Measurements from ENCODE around the gene HOXD4. TPM values are rescaled to one million over a fixed set of nuclear protein-coding genes. Genes with fewer than 3 reads are reported as not detected.

Gene HOXD4
- total RNA-seq, 1 experiment from 2014 or later: not detected

DNA sequence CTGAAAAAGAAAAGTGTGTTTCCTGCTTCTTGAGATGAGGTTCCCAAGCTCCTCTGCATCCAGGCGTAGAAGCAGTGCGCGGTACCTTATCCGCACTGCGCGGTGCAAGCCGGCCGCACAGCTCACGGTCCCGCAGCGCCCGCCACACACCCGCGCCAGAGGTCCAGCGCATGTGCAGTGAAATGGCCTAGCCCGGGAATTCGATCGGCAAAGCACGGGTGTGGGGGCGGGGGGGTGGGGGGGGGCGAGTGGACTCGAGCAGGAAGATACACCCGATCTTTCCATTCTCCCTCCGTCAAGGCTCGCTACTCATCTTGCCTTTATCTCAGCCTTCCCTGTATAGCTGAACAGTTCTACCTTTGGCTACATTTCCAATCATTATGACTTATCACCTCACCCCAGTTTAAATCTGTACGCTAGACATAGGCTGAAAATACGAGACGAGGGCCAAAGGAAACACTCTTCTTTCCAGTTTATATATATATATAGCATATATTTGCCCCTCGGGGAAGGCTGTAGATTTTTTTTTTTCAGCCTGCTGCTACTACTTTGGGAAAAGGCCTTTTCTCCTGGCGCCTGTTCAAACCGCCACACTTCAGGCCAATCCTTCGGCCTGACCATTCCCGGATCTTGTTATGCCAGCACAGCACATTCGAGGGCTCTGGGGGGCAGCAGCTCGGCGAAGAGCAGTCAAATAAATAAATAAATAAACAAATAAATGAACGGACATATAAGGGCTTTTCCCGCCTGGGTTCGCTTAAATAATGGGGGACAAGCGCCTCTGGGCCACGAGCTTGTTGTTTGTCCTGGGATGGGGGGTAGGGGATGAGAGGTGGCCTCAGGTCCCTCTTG, 11.5 kb upstream of the HOXD4 start:
- DNase-seq (ENCODE audit: low read depth): no peak

DNA sequence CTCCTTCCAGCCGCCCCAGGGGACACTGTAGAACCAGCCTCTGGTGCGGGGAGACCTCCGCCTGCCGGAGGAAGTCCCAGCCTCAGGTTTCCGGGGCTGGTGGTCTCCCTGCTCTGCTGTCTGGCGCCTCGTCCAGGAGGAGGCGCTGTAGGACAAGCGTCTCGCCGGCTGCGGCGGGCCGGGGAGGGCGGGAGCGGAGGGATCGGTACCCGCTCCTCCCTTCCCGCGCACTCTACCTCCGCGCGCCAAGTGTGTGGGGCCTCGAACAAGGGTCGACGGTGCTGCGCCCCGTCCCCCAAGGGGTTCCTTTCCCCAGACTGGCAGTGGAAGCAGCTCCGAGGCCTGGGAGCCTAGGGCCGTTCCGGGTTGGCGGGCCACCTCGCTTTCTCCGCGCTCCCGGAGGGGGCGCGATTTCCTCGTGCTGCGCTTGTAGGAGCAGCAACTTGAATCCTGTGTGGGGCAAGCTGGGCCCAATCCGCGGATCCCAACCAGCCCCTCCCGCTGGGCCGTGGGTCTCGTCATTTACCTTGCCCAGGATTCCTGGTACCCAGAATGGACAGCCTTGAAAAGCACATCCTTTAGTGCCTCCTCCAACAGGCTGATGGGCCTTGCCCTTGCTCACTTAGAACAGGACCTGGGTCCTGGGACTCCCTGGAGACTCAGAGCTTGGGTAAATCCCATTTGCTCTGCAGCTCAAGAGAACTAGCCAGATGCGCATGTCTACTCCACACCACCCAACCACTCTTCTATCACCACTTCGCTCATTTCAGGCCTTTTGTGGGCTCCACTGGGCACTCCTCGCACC, 10.6 kb upstream of the HOXD4 start:
- peak; percentile 75 for DNase-seq (ENCODE audit: low read depth)

DNA sequence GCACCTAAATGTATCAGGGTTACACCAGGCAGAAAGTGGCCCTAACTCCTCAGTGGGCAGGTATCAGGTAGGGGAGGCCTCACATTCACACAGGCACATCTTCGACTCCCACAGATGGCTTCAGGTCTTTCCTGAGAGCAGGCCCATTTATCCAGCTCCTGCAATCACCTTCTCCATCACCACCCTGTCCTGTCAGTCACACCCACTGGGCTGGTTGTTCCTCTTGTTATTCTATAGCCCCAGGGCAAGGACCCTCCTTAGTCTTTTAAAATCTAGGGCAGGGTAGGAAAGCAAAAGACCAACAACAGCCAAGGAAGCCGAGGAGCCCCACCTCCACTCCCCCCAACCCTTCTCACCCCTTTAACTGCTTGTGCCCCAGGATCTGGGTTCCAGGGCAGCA, 9.1 kb upstream of the HOXD4 start:
- DNase-seq (ENCODE audit: low read depth): no peak

DNA sequence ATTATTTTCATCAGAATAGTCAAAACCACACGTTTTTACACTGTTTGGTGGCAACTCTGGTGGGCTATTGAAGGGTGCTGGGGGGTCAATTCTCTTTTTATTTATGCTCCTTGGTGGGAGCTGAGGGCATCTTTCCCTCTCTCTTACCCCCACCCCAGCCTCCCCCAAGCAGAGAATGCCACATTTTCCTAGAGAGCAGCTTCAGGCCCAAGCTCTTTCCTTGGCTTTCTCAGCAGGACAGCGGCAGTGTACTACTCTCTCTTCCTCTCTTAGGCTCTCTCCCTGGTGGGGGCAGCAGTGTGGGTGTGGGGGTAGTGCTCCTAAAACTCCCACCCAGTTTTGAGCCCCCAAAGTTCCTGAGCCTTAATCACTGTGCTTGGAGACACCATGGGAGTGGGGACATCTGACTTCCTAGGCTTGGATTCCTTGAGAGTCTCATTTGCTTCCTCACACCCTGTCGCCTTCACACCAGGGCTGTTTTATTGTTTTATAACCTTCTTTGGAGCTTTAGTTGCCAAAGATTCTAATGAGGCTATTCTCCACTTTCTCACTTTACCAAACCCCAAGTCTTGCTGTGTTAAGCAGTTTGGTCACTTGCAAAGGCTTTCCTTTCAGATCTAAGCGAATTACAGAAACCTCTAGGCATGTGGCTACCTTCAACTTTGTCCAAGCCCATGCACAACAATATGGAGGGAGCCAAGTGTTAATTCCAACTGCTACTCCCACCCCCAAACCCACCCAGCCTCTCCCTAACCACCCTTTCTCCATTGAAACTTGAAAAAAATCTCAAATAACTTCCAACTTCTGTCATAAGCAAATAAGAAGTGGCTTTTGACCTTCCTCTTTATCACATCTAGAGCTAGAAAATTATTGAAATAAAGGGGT, 6.0 kb upstream of the HOXD4 start:
- DNase-seq (ENCODE audit: low read depth): no peak

DNA sequence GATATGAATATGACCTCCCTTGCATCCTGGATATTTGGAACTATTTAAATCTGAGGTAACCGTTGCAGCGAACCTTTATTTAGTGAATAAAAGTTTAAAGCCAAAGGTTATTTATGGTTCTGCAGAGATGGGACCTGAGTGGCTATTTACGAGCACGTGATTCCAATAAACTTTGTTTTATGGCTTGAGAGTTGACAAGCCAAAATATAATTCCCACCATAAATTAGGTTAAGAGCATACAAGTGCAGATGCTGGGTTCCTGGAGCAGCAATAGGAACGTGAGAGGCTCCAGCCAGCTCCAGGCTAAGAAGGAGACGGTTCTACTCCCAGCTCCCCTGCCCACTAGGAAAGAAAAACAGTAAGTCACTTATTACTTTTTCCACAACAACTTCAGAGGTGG, 5.2 kb upstream of the HOXD4 start:
- DNase-seq (ENCODE audit: low read depth): no peak

DNA sequence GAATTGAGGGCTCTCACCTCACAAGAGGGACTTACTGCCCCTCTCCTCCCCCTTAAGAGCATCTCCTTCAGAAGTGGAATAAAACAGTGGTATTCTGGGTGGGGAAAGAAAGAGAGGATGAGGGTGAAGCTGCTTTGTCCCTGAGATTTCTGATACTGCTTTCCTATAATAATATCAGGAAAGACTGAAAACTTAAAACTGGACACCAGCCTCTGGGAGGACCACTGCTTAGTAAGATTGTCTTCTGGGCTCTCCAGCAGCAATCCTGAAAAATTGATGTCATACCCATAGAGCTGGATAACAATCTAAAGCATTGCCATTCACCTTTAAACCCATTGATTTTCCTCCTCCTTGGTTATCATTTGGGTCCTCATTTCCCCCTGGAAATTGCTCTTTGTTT, 4.7 kb upstream of the HOXD4 start:
- DNase-seq (ENCODE audit: low read depth): no peak

DNA sequence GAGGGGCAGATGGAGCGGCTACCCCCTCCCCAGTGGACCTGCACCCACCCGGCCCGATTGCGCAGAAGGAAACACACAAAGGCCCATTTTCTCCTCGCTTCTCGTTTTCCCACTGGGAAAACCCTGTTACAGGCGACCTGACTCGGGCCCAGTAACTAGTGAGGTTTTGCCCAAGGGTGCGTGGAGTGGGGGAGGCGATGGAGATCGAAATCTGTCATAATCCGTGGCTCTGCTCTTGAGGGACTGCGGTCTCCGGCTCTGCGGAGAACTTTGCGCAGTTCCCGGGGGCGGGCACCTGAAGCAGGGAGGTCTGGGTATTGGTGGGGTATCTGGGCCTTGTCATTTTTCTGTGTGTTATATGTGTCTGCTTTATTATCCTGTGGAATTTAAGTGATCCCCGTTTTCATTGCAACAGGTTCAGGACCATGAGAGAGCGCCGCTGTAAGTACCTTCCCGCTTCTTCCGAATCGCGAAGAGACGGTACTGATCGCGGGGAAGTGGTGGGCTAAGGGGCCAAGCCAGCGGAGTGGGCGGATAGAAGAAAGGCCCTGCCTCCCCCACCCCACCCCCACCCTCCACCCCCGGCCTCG, 4.0 kb upstream of the HOXD4 start:
- no peak for DNase-seq (ENCODE audit: low read depth)

DNA sequence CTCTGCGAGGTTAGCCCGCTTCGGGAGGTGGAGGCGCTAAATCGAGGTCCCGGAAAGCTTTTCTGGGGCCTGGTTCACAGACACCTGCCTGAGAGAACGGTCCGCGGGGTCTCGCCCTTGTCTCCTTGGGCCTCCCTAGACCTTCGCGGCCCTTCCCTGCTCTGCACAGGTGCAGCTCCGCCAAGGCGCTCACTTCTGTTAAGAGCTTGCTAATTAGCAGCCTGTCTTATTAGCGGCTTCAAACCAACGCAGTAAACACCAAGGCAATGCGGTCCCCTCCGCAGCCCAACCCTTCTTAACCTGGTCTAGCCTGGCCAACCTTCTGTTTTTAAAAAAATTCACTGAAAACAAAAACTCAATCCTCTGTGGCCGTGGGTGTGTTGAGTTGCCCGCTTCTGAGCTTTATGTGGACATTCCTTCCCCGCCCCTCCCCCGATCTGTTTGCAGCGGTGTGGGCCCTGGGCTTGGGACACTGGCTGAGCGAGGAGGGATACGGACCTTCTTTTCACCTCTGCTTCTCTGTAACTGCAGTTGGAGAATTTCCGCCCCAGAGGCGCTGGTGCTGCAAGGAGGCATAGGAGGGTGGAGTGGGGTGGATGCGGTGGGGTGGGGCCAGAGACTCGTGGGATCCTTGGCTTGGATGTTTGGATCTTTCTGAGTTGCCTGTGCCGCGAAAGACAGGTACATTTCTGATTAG, 3.4 kb upstream of the HOXD4 start:
- no peak for DNase-seq (ENCODE audit: low read depth)

DNA sequence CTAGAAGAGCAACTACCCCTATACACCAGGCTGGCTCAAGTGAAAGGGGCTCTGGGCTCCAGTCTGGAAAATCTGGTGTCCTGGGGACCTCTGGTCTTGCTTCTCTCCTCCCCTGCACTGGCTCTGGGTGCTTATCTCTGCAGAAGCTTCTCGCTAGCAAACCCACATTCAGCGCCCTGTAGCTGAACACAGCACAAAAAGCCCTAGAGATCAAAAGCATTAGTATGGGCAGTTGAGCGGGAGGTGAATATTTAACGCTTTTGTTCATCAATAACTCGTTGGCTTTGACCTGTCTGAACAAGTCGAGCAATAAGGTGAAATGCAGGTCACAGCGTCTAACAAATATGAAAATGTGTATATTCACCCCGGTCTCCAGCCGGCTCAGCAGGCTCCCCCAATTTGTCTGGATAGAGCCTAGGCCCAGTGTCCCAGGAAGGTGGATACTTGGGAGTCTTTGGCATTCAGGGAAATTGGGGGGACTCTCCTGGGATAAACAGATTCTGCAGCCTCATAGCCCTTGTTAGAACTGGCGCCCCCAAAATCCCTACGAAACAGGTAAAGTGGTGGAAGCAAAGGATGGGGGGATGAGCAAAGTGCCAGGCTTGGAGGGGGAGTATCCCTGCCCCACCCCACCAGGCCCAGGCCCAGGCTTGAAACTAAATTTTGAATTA, 2.5 kb upstream of the HOXD4 start:
- DNase-seq (ENCODE audit: low read depth): no peak

DNA sequence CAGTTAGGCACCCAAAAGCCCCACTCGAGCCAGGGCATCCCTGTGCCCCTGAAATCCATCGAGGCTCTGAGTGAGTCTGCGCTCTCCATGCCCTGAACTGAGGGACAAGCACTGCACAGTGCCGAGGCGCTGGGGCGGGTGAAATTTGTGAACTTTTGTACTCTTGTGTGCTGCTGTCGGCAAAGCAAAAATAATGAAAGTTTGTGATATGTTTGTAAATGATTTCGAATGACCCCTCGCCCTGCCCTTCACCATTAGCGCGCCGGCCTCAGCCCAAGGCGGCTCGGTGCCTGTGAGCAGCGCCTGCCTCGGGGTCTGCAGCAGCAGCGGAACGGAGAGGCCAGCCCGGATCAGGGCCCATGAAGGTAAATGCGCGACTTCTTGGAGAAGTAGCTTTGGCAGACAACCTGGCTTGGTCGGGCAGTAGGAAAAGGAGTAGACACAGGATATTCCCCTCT, 1.8 kb upstream of the HOXD4 start:
- no peak for DNase-seq (ENCODE audit: low read depth)

DNA sequence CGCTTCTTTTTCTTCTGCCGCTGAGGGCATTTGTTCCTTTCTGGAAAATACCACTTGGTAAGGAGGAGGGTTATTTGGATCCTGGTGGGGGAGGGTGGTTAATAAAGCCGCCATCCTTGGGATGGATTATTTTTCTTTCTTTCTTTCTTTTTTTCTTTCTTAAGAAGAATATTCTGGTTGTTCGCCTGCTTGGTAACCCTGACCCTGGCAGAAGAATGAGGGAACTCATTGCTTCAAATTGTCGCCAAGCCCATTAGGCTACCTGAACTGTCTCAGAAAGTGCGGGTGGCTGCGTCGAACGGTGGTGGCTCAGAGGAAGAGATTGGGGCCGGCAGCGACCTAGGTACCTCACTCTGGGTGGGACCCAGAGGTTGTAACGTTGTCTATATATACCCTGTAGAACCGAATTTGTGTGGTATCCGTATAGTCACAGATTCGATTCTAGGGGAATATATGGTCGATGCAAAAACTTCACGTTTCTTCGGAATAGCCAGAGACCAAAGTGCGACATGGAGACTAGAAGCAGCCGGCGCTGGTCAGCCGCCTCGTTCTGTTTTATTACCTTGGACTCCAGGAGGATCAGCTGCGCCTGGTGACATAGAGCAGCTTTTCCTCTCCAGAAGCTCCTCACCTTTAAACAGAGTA, 1.3 kb upstream of the HOXD4 start:
- DNase-seq (ENCODE audit: low read depth): no peak

DNA sequence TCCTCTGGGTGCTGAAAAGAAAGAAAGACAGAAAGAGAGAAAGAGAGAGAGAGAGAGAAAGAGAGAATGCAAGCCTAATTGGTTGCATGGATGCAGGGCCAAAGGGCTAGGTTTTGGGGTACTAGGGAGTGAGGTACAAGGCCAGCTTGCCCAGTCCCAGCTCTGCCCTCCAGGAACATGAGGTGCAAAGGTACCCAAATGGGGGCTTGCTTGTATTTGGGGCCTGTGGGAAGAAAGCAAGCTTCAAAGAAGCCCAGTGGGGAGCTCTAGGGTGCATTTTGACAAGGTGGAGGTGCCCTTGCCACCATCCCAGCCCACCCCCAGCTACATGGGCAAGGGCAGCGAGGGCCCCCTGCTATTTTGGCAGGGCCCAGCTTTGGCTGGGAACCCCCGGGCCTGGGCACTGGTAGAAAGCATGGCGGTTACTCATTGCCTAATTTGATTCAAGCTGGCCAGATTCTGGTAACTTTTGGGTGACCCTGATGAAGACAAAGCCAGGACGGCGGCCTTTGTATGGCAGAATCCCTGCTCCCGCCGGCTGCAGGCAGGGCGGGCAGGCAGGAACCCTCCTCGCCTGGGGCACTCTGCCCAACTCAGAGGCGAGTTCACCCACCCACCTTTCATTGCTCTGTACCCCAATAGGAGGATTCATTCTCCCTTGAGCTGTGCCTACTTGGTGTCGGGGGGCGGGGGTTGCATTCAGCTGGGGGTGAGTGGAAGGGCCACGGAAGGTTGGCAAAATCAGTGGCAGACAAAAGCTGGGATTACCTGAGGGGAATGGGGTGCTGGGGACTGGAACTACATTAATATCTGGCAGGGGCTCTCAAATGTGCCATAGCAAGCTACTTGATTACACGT, 537 bp upstream of the HOXD4 start:
- no peak for DNase-seq (ENCODE audit: low read depth)

DNA sequence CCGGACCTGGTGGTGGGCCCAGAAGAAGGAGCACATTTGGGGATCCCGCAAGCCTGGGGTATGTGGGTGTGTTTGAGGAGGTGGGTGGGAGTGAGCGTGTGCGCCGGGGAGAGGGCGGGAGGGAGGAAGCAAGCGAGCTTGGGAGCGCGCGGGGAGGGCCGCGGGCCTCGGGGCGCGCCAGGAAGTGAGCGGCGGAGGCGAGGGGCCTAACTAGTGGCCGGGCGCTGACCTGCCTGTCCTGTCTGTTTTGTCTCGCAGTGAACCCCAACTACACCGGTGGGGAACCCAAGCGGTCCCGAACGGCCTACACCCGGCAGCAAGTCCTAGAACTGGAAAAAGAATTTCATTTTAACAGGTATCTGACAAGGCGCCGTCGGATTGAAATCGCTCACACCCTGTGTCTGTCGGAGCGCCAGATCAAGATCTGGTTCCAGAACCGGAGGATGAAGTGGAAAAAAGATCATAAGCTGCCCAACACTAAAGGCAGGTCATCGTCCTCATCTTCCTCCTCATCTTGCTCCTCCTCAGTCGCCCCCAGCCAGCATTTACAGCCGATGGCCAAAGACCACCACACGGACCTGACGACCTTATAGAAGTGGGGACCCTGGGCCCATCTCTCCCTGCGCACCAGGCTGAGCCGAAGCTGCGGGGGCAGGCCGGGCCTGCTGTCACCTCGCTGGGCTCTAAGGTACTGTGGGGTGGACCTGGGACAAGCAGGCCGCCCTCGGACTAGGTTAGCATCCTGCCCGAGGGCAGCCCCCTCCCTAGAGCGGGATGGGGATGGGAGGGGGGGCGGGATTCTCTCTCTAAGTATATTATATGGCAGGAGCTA, 1.2 kb downstream of the HOXD4 start:
- no peak for DNase-seq (ENCODE audit: low read depth)

DNA sequence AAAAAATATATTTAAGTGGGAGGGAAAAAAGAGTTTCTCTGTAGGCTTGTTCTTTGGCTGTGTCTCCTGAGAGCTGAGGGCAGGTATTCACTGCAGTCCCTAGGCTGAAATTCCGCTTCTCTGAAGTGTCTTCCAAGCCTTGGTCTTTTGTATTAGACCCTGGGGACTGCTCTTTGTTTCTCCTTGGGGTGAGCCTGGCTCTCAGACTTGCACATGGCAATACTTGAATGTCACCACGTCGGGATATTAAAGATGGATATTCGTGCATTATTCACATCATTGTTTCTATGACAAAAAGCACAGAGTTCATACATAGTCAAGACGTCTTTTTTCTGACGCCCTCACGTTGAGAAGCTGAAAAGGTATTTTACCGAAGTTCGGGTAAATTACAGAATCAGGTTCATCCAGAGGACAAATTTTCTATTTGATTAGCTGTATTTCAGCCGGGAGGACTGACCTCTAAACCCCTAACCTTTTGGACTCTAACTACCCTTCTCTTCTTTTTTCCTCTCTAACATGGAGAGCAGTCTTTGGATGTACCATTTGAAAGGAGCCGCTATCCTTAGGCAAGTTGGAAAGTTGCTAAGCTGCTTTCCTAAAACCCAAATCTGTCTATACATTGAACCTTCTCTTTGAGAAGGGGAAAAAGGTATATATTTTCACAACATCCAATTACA, 3.4 kb downstream of the HOXD4 start:
- DNase-seq (ENCODE audit: low read depth): no peak

DNA sequence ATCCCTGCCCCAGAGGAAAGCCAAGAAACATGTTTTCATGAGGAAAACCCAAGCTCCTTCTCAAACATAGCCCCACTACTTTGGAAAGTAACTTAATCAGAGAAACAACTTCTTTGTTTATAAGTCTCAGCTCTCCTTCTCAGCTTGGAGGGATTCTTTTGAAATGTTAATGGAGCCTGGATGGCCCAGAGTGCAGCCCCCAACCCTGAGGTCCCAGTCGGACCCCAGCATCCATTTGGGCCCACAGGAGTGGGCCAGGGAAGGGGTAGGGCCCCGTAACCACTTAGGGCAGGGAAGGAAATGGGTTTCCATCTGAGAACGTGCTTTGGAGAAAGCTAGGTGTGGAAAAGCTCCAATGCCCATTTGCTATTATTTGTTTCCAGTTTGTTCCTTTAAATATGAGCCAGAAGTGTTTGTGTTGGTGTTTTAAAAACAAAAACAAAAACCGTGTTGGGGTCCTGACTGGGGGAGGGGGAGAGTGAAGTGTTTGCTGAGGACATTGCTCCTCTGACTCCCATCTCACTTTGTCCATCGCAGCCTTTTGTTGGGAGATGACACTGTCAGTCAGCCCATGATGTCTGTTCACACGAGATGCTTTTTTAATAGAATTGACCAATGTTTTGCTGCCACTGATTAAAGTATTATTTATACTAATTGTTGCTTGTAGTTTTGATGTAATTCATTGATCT, 4.2 kb downstream of the HOXD4 start:
- no peak for DNase-seq (ENCODE audit: low read depth)

DNA sequence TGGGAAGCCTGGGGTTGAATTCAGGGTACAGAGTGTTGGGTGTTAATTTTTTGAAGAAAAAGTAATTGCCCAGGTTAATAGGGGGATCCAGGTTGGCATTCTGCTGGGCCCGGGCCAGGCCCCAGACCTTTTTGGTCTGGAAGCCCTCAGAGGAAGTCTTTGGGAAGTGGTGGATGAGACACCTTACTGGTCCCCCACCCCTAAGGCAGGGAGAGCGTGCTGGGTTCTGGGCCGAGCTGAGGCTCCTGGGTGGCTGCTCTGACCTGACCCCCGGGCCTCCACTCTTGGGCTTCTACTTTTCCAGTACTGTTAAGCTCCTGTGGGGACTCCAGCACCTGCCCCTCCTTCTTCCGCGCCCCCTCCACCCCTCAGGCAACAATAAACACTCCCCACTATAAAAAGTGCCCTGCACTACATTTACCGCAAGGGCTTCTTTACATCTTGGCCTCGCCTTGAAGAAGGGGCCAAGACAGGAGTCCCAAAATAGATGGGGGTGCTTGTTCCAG, 5.0 kb downstream of the HOXD4 start:
- no peak for DNase-seq (ENCODE audit: low read depth)

All from HT1080 (cell line).